Measurements from ENCODE around the gene NET1. TPM values are rescaled to one million over a fixed set of nuclear protein-coding genes. Genes with fewer than 3 reads are reported as not detected.
"Not testable (repeated sequence)": the region's sequence is repeated elsewhere in the genome, so short reads cannot be mapped to it uniquely, and the experiment has no call there.

The NET1 gene
- total RNA-seq, 1 donor from 2014 or later: 164 TPM

- no peak for DNase-seq (ENCODE audit: low spot score)
Measured at GRCh38 chr10:5461914-5462840, 49.8 kb downstream of the NET1 start.

GRCh38 chr10:5462841-5463293, 50.5 kb downstream of the NET1 start:
- DNase-seq (ENCODE audit: low spot score): no peak

GRCh38 chr10:5464546-5464945, 52.2 kb downstream of the NET1 start:
- no peak for DNase-seq (ENCODE audit: low spot score)

- DNase-seq (ENCODE audit: low spot score): no peak
Measured at GRCh38 chr10:5465976-5466450, 53.7 kb downstream of the NET1 start.

GRCh38 chr10:5466451-5467206, 54.3 kb downstream of the NET1 start:
- DNase-seq (ENCODE audit: low spot score): no peak

- no peak for DNase-seq (ENCODE audit: low spot score)
Measured at GRCh38 chr10:5467207-5467535, 54.8 kb downstream of the NET1 start.

- no peak for DNase-seq (ENCODE audit: low spot score)
Measured at GRCh38 chr10:5467634-5468255, 55.4 kb downstream of the NET1 start.

- no peak for DNase-seq (ENCODE audit: low spot score)
Measured at GRCh38 chr10:5468262-5469106, 56.1 kb downstream of the NET1 start.

GRCh38 chr10:5469353-5470061, 57.1 kb downstream of the NET1 start:
- DNase-seq (ENCODE audit: low spot score): no peak

- no peak for DNase-seq (ENCODE audit: low spot score)
Measured at GRCh38 chr10:5470062-5470751, 57.9 kb downstream of the NET1 start.

GRCh38 chr10:5474642-5475041, 62.3 kb downstream of the NET1 start:
- DNase-seq (ENCODE audit: low spot score): not testable (repeated sequence)

GRCh38 chr10:5475088-5475487, 62.7 kb downstream of the NET1 start:
- not testable (repeated sequence) for DNase-seq (ENCODE audit: low spot score)

GRCh38 chr10:5475974-5476807, 63.8 kb downstream of the NET1 start:
- DNase-seq (ENCODE audit: low spot score): peak; percentile 37

GRCh38 chr10:5476918-5477525, 64.7 kb downstream of the NET1 start:
- DNase-seq (ENCODE audit: low spot score): peak; percentile 41

GRCh38 chr10:5477948-5478693, 65.8 kb downstream of the NET1 start:
- DNase-seq (ENCODE audit: low spot score): peak; percentile 69

GRCh38 chr10:5478694-5479305, 66.4 kb downstream of the NET1 start:
- DNase-seq (ENCODE audit: low spot score): peak; percentile 72

Measured in mesenteric fat pad (tissue), 1 donor.